GM19455 (cell line): ENCODE measurements around the gene OGN.
"Not testable (repeated sequence)": the region's sequence is repeated elsewhere in the genome, so short reads cannot be mapped to it uniquely, and the experiment has no call there.

Experiments
- ATAC-seq: cut with Tn5 transposase; IDR thresholded peaks from one replicate; pipeline ENCODE4 v1.9.1; 2021; ENCODE audit not compliant: unreplicated experiment

OGN gene

DNA sequence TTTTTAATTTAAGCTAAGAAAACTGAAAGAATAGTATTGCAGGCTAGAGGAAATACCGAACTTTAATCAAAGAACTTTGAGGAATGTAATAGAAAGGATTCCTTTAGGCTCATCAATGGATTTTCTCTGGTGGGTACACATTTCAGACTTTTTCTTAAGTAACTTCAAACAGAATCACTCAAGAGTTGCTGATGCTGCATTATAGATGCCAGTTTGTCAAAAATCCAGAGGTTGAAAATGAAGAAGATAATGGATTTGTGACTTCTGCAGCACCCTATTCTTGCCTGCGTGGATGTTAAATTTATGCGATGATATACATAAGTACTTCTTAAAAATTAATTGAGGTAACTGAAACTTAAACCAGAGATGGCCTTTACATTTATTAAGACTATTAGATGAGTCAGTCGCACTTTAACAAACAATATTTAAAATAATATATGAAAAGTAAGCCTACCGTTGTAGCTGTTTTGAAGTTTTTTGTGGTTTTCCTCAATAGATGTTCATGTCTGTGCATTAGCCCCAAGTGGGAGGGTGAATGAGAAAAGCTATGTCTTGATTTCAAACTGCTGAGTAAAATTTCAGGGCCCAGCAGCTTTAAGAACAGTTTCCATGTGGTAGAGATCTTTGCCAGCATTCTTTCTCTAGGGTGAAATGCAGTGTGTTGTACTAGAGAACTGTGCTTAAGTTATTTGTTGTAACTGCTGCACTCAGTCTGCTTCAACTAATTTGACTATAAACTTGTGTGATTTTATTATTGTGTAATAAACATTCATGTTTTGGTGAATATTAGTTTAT, at the start of gene OGN:
Gene OGN (minus strand): TSS at position 537 of the 795 bp plus-strand sequence. CDS start 1,171 bp downstream, outside the sequence.
- no peak for ATAC-seq

DNA sequence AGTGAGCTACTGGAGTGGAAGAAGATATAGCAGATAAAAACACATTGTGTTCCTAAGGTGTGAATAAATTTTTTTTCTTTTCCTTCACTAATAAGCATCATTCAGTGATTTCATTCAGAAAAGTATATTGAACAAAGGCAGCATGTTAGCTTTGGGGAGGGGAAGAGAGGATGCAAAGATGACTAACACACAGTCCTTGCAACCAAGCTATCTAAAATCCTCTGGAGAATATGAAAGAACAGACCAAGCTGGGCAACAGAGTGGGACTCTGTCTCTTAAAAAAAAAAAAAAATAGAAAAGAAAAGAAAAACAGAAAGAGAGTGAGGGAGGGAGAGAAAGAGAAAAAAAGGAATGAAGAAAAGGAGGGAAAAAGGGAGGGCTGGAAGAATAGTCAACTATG, 42.2 kb upstream of the OGN start:
- ATAC-seq: no peak

GRCh38 chr9:92444841-92445240, 40.5 kb upstream of the OGN start:
- no peak for ATAC-seq

- no peak for ATAC-seq
Measured at GRCh38 chr9:92440751-92441046, 36.3 kb upstream of the OGN start.

DNA sequence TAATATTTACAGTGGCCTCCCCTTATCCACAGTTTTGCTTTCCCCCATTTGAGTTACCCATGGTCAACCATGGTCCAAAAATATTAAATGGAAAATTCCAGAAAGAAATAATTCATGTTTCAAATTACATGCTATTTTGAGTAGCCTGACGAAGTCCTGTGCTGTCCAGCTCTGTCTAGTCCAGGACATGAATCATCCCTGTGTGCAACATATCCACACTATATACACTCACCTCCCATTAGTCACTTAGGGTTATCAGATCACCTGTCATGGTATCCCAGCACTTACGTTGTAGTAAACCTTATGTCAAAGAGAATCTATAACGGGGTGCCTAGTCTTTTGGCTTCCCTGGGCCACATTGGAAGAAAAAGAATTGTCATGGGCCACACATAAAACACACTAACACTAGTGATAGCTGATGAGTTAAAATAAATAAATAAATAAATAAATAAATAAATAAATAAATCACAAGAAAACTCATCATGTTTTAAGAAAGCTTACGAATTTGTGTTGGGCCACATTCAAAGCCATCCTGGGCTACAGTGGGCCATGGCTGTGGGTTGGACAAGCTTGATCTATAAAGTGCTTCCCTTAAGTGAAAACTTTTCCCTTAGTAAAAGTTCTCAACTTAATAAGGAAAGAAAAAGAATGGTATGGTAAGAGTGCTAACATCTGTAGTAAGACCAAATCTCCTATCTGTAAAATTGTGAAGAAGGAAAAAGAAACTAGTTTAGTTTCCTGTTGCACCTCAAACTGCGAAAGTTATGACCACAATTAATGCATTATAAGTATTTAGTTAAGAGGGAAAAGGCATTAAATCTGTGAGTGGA, 35.8 kb upstream of the OGN start:
- ATAC-seq: no peak

DNA sequence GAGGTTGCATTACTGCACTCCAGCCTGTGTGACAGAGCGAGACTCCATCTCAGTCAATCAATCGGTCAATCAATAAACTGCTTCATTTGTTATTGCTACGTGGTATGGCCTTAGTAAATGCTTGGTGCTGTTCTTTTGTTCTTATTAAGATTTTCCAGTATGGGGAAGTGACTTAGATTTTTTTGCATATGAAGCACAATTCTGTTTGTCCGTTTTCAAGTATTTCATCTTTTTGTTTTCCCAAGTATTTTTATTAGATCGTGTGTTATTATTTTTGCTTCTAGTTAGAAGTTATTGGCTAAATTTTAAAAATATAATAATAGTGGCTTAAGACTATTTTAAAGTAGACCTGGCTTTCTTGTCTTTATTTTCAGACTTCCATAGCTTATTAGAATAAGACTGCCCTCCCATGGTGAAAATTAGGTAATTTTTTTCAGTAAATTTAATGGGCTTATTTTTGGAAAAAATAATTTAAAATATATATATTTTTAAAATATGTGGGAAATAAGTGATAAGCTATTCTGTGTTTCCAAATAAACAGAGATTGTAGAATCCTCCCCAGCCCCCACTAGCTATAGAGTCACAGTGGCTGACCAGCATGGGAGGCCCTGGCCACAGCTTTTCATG, 34.6 kb upstream of the OGN start:
- no peak for ATAC-seq

- no peak for ATAC-seq
Measured at GRCh38 chr9:92435263-92435662, 30.9 kb upstream of the OGN start.

GRCh38 chr9:92432972-92433548, 28.7 kb upstream of the OGN start:
- no peak for ATAC-seq

- no peak for ATAC-seq
Measured at GRCh38 chr9:92432350-92432749, 28.0 kb upstream of the OGN start.

- no peak for ATAC-seq
Measured at GRCh38 chr9:92429836-92430235, 25.5 kb upstream of the OGN start.

DNA sequence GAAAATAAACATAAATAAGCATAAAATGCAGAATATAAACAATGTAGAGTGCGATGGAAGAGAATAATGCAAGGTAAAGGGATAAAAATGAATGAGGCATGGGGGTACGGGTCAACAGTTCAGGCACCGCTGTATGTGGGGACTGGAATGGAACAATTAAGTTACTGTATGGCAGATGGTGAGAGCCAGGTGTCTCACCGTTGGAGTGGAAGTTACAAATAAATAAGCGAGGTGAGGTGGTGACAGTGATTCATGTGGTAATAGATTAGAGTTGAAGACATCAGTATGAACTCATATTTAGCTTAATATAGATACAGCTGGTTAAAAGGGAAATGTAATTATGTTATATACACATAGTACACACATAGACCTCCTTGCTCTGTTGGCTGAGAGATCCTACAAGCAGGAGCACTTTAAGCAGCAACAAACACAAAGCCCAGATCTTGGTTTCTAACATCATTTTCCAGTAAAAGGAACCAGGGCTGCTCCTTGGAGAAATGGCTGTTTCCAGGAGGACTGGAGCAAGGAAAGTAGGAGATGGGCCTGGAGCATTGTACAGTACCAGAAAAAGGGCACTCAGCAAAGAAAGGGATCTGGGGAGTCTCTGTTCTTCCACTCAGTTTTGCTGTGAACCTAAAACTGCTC, 22.2 kb upstream of the OGN start:
- no peak for ATAC-seq

DNA sequence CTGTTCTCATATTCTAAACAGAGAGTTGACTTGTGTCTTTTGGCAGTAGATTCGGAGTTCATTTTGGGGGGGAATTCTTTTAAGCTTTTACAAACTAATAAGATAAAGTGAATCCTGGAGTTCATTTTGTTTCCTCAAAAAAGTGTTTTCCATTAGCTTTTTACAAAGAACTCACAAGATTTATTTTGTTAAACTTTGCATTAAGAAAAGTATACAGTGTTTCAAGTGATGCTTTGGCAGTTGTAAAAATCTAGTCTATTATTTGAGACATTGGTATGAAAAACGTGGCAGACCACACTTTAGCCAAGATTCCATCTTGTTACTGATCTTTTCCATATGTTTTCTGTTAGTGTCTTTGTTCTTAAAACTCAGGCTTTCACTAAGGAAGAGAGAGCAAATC, 21.1 kb upstream of the OGN start:
- ATAC-seq: no peak

DNA sequence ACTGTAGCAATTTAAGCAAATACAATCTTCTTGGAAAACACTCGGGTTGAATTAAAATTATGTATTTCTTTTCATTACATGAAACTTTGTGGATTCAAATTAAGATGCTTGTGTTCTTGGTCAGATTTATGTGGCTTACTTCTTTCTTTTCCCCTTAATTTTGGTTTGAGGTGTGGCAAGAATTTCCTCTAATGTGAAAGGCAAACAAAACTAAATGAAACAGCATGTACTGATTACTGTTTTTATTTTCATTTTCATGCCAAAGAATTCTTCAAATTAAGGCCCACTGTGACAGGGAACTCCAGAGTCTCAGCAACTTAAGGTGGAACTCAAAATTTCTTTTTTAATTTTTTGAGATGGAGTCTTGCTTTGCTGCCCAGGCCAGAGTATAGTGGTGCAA, 20.0 kb upstream of the OGN start, which contains the start of gene OMD:
Gene OMD (minus strand): TSS at position 132 of the 400 bp plus-strand sequence. CDS start 6,913 bp downstream, outside the sequence.
- ATAC-seq: no peak

DNA sequence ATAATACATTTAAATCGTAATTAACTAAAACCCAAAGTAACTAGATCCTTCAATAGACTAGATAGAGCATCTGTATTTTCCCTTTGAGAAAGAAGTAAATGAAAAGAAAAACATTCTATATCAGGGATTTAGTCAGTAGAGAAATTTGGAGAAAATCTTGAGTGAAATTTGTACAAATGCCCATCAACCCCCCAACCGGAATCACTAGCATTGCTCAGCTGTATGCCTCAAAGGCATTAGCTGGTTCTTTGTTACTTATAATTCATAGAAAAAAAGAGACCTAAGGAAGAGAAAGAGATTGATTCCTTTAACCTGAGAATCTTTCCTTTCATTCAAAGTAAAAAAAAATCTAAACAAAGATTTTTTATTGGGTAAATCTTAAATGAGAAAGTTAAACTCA, 19.2 kb upstream of the OGN start:
- no peak for ATAC-seq

DNA sequence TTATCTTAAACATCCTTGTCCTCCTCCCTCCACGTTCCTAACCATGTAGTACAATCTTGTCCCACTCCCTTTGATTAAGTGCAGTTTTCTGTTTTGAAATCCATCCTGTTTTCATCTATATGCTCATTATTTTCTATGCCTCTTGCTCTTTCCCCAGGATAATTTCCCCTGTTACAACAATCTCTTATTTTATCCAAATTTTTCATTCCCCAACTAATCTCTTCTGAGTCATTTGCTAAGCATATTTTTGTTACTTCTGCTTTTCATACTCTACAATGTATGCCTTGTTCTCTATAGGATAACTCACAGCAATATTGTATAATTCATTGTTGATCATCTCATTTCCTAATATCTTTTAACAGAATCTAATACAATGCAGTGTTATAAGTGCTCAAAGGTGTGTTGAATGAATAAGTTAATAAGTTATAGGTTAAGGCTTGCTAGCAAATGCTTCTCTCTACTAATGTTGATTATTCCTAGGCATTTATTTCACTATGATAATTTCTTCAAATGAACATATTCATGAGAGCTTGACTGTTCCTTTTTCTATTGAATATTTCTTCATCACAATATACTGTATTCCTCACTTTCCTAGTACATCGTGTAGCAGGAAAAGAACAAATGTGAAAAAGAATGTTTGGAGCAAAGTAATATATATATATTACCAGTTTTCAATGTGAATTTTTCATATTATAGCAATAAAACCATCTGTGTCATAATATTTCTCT, 18.4 kb upstream of the OGN start:
- no peak for ATAC-seq

GRCh38 chr9:92414566-92414965, 10.2 kb upstream of the OGN start:
- ATAC-seq: no peak

GRCh38 chr9:92411157-92411556, 6.8 kb upstream of the OGN start:
- ATAC-seq: not testable (repeated sequence)

- no peak for ATAC-seq
Measured at GRCh38 chr9:92408747-92409478, 4.5 kb upstream of the OGN start.

DNA sequence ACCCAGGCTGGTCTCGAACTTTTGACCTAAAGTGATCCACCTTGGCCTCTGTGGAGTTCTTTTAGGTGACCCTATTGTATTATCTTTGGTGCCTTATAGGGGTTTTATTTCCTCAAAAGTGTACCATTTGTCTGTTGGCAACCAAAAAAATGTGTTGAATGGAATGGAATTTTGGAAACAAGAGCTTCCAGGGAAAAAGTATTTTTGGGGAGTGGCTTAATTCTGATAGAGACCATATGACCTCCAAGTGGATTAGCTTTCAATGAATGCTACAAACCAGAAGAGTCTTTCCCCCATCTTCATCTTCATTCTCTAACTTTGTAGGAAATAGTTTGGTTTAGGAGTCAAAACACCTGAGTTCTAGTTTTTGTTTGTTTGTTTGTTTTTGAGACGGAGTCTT, 3.4 kb upstream of the OGN start:
- ATAC-seq: no peak

DNA sequence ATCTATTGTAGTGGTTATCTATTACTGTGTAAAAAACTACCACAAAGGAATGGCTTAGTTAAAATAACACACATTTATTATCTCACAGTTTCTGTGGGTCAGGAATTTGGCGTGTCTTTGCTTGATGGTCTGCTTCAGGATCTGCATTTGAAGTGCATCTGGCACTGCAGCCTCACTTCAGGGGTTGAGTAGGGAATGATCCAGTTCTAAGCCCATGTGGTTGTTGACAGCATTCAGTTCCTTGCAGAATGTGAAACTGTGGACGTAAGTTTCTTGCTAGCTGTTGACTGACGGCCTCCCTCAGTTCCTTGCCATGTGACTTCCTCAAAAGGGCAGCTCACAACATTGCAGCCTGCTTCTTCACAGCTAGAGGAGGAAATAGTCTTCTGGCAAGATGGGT, 2.1 kb upstream of the OGN start:
- ATAC-seq: no peak
